ENCODE results near the gene ARIH2. TPM values are rescaled to one million over a fixed set of nuclear protein-coding genes. Genes with fewer than 3 reads are reported as not detected.
A peak's percentile ranks its signal among the peaks of the same experiment; 100 is the strongest.

Gene ARIH2
- total RNA-seq, 5 donors from 2014 or later (not counting 1 experiment from before 2014, with no cell fraction given) = 136 to 163 (median 153) TPM

- peaks cover 8% of the 10 kb centered on the region for H3K36me3 Mint-ChIP-seq
- DNase-seq (no peak), ATAC-seq (replicated peaks in 1 of 4) (no peak)
- H3K4me3 Mint-ChIP-seq = peak overlapping the region in 1 of 3 donors; percentile 93
- H3K27ac Mint-ChIP-seq = peak overlapping the region in 1 of 2 donors; percentile 64
- 100% methylated on average over 2 of the region's 3 CpGs for WGBS (ENCODE audit: insufficient coverage)
- H3K9me3 Mint-ChIP-seq = no peaks in the 10 kb centered on the region
- no peaks in the 10 kb centered on the region for H3K9me3 ChIP-seq
- ChIA-PET CTCF (interaction anchor here (0.6 to 4.2 kb wide), 3 partner anchors 10 to 269 kb away, joined by 3 to 11 read pairs (median 4); no protein-coding TSS in a partner anchor), POLR2A (interaction anchor here (0.6 to 1.1 kb wide), 2 partner anchors 11 to 20 kb away, joined by 3 to 4 read pairs; partner anchors contain the start of gene IMPDH2 (in 1 of the 2))
- peaks cover 34 to 40% (median 39%) of the 10 kb centered on the region in 3 donors for H3K4me1 Mint-ChIP-seq
- no peak overlapping the region for H3K27ac ChIP-seq (ENCODE audit: low read length)
- peaks cover 0 to 32% of the 10 kb centered on the region in 2 experiments for H3K4me1 ChIP-seq (ENCODE audit: control insufficient read depth in 1 of 2, extremely low read depth in 1 of 2, insufficient read depth in 2 of 2, low read length in 2 of 2)
- no peak overlapping the region for H3K4me3 ChIP-seq (ENCODE audit: control insufficient read depth in 1 of 2, extremely low read depth in 1 of 2, low read length in 1 of 2)
- no peaks in the 10 kb centered on the region for H3K27me3 Mint-ChIP-seq
- H3K27me3 ChIP-seq (replicated peaks in 1 of 2; ENCODE audit: control insufficient read depth in 2 of 2, extremely low read depth in 1 of 2, insufficient read depth in 2 of 2, low read length in 1 of 2) = no peaks in the 10 kb centered on the region
- H3K36me3 ChIP-seq (ENCODE audit: control insufficient read depth in 2 of 2, extremely low read depth in 1 of 2, insufficient read depth in 1 of 2, low read length in 1 of 2) = peaks cover 24 to 25% of the 10 kb centered on the region in 2 donors
Measured at GRCh38 chr3:49009396-49009795, 90.8 kb downstream of the ARIH2 start.

GRCh38 chr3:49012441-49013017 lies 93.9 kb downstream of the ARIH2 start:
- Mint-ChIP-seq H3K9me3 (no peaks in the 10 kb centered on the region), H3K4me3 (no peak overlapping the region), H3K27me3 (no peaks in the 10 kb centered on the region), H3K36me3 (peaks cover 20% of the 10 kb centered on the region), H3K4me1 (peaks cover 32 to 41% (median 33%) of the 10 kb centered on the region in 3 donors), H3K27ac (no peak overlapping the region)
- Histone ChIP-seq H3K27me3 (replicated peaks in 1 of 2; ENCODE audit: control insufficient read depth in 2 of 2, extremely low read depth in 1 of 2, insufficient read depth in 2 of 2, low read length in 1 of 2) (no peaks in the 10 kb centered on the region), H3K4me3 (ENCODE audit: control insufficient read depth in 1 of 2, extremely low read depth in 1 of 2, low read length in 1 of 2) (no peak overlapping the region), H3K27ac (ENCODE audit: low read length) (no peak overlapping the region), H3K4me1 (ENCODE audit: control insufficient read depth in 1 of 2, extremely low read depth in 1 of 2, insufficient read depth in 2 of 2, low read length in 2 of 2) (peaks cover 2 to 25% of the 10 kb centered on the region in 2 experiments), H3K9me3 (no peaks in the 10 kb centered on the region), H3K36me3 (ENCODE audit: control insufficient read depth in 2 of 2, extremely low read depth in 1 of 2, insufficient read depth in 1 of 2, low read length in 1 of 2) (peaks cover 36 to 44% of the 10 kb centered on the region in 2 donors)
- CTCF ChIA-PET = interaction anchor here (0.6 to 4.2 kb wide), 2 partner anchors 25 to 61 kb away, joined by 3 to 11 read pairs; no protein-coding TSS in a partner anchor
- WGBS (ENCODE audit: insufficient coverage) = 95% methylated on average over 15 of the region's 17 CpGs
- DNase-seq (no peak), ATAC-seq (replicated peaks in 1 of 4) (no peak)
- POLR2A ChIA-PET = interaction anchor here in 1 of 2 donors (0.6 to 1.0 kb wide), 2 partner anchors 23 to 62 kb away, joined by 3 read pairs; no protein-coding TSS in a partner anchor

- ATAC-seq (replicated peaks in 1 of 4) (no peak), DNase-seq (no peak)
- H3K36me3 ChIP-seq (ENCODE audit: control insufficient read depth in 2 of 2, extremely low read depth in 1 of 2, insufficient read depth in 1 of 2, low read length in 1 of 2) = peaks cover 36 to 44% of the 10 kb centered on the region in 2 donors
- Mint-ChIP-seq H3K4me1 (peaks cover 28 to 39% (median 28%) of the 10 kb centered on the region in 3 donors), H3K27me3 (no peaks in the 10 kb centered on the region), H3K9me3 (no peaks in the 10 kb centered on the region), H3K27ac (no peak overlapping the region), H3K36me3 (peaks cover 20% of the 10 kb centered on the region), H3K4me3 (no peak overlapping the region)
- POLR2A ChIA-PET = interaction anchor here in 1 of 2 donors (0.6 to 1.0 kb wide), 2 partner anchors 18 to 61 kb away, joined by 3 to 6 read pairs; no protein-coding TSS in a partner anchor
- 92% methylated on average over 18 of the region's 19 CpGs for WGBS (ENCODE audit: insufficient coverage)
- H3K9me3 ChIP-seq = no peaks in the 10 kb centered on the region
- H3K4me3 ChIP-seq (ENCODE audit: control insufficient read depth in 1 of 2, extremely low read depth in 1 of 2, low read length in 1 of 2) = no peak overlapping the region
- H3K27me3 ChIP-seq (replicated peaks in 1 of 2; ENCODE audit: control insufficient read depth in 2 of 2, extremely low read depth in 1 of 2, insufficient read depth in 2 of 2, low read length in 1 of 2) = no peaks in the 10 kb centered on the region
- CTCF ChIA-PET = interaction anchor here (0.6 to 4.2 kb wide), 3 partner anchors 22 to 60 kb away, joined by 3 to 11 read pairs (median 5); no protein-coding TSS in a partner anchor
- H3K27ac ChIP-seq (ENCODE audit: low read length) = no peak overlapping the region
- peaks cover 2 to 23% of the 10 kb centered on the region in 2 experiments for H3K4me1 ChIP-seq (ENCODE audit: control insufficient read depth in 1 of 2, extremely low read depth in 1 of 2, insufficient read depth in 2 of 2, low read length in 2 of 2)
Measured at GRCh38 chr3:49013113-49013737, 94.6 kb downstream of the ARIH2 start.

GRCh38 chr3:49013738-49014660 lies 95.4 kb downstream of the ARIH2 start:
- ATAC-seq (replicated peaks in 1 of 4) (peak; percentile 26 to 36 (median 31)), DNase-seq (peak in 17 of 35 experiments; percentile 19 to 60 (median 37))
- Histone ChIP-seq H3K9me3 (no peaks in the 10 kb centered on the region), H3K36me3 (ENCODE audit: control insufficient read depth in 2 of 2, extremely low read depth in 1 of 2, insufficient read depth in 1 of 2, low read length in 1 of 2) (peaks cover 36 to 44% of the 10 kb centered on the region in 2 donors), H3K4me1 (ENCODE audit: control insufficient read depth in 1 of 2, extremely low read depth in 1 of 2, insufficient read depth in 2 of 2, low read length in 2 of 2) (peaks cover 4 to 25% of the 10 kb centered on the region in 2 experiments), H3K27me3 (replicated peaks in 1 of 2; ENCODE audit: control insufficient read depth in 2 of 2, extremely low read depth in 1 of 2, insufficient read depth in 2 of 2, low read length in 1 of 2) (no peaks in the 10 kb centered on the region), H3K27ac (ENCODE audit: low read length) (no peak overlapping the region), H3K4me3 (ENCODE audit: control insufficient read depth in 1 of 2, extremely low read depth in 1 of 2, low read length in 1 of 2) (no peak overlapping the region)
- CTCF ChIA-PET = interaction anchor here (0.9 to 4.2 kb wide), 4 partner anchors 22 to 27 kb away, joined by 4 to 11 read pairs (median 5); no protein-coding TSS in a partner anchor
- WGBS (ENCODE audit: insufficient coverage) = 84% methylated on average over 18 of the region's 24 CpGs
- peaks cover 20% of the 10 kb centered on the region for H3K36me3 Mint-ChIP-seq
- H3K4me1 Mint-ChIP-seq = peaks cover 23 to 37% (median 28%) of the 10 kb centered on the region in 3 donors
- H3K27me3 Mint-ChIP-seq = no peaks in the 10 kb centered on the region
- no peak overlapping the region for H3K4me3 Mint-ChIP-seq
- no peaks in the 10 kb centered on the region for H3K9me3 Mint-ChIP-seq
- POLR2A ChIA-PET = interaction anchor here (0.5 to 1.1 kb wide), 4 partner anchors 14 to 285 kb away, joined by 3 to 7 read pairs (median 5); no protein-coding TSS in a partner anchor
- no peak overlapping the region for H3K27ac Mint-ChIP-seq

GRCh38 chr3:49015072-49015471 lies 96.4 kb downstream of the ARIH2 start:
- Histone ChIP-seq H3K27ac (ENCODE audit: low read length) (no peak overlapping the region), H3K9me3 (no peaks in the 10 kb centered on the region), H3K36me3 (ENCODE audit: control insufficient read depth in 2 of 2, extremely low read depth in 1 of 2, insufficient read depth in 1 of 2, low read length in 1 of 2) (peaks cover 36 to 44% of the 10 kb centered on the region in 2 donors), H3K4me1 (ENCODE audit: control insufficient read depth in 1 of 2, extremely low read depth in 1 of 2, insufficient read depth in 2 of 2, low read length in 2 of 2) (peaks cover 8 to 35% of the 10 kb centered on the region in 2 experiments), H3K27me3 (replicated peaks in 1 of 2; ENCODE audit: control insufficient read depth in 2 of 2, extremely low read depth in 1 of 2, insufficient read depth in 2 of 2, low read length in 1 of 2) (no peaks in the 10 kb centered on the region), H3K4me3 (ENCODE audit: control insufficient read depth in 1 of 2, extremely low read depth in 1 of 2, low read length in 1 of 2) (no peak overlapping the region)
- Mint-ChIP-seq H3K27me3 (no peaks in the 10 kb centered on the region), H3K36me3 (peaks cover 20% of the 10 kb centered on the region), H3K27ac (peak overlapping the region in 1 of 2 donors; percentile 11), H3K9me3 (no peaks in the 10 kb centered on the region), H3K4me1 (peaks cover 26 to 39% (median 32%) of the 10 kb centered on the region in 3 donors), H3K4me3 (no peak overlapping the region)
- POLR2A ChIA-PET = interaction anchor here in 1 of 2 donors (1.1 kb wide), 1 partner anchor 13 kb away, joined by 4 read pairs; no protein-coding TSS in a partner anchor
- CTCF ChIA-PET = interaction anchor here in 1 of 2 donors (1.0 to 2.6 kb wide), 3 partner anchors 8 to 28 kb away, joined by 3 to 5 read pairs (median 4); partner anchors contain the start of gene WDR6
- WGBS (ENCODE audit: insufficient coverage) = 95% methylated on average over 4 of the region's 8 CpGs
- DNase-seq (no peak), ATAC-seq (replicated peaks in 1 of 4) (no peak)

Data from T-cell (primary cell).